ENCODE results near the gene ZNF432. TPM values are rescaled to one million over a fixed set of nuclear protein-coding genes. Genes with fewer than 3 reads are reported as not detected.
"Not testable (repeated sequence)": the region's sequence is repeated elsewhere in the genome, so short reads cannot be mapped to it uniquely, and the experiment has no call there.

The ZNF432 gene
- 4.6 TPM for polyA plus RNA-seq (2013, experiment 1 of 2)
- polyA plus RNA-seq (2013, experiment 2 of 2), result 4.5 TPM

- WGBS (ENCODE audit: extremely low coverage, insufficient coverage, low lambda C conversion rate), result no CpG with 5 or more reads among the region's 60 CpGs
- H2BK5ac ChIP-seq (ENCODE audit: low read length), result peak within 1 kb of the TSS; percentile 51
- peak; percentile 99 for DNase-seq
- H4K8ac ChIP-seq (ENCODE audit: low read depth, low read length), result no peak within 1 kb of the TSS
- no peaks in the 10 kb centered on the region for H3K4me1 ChIP-seq (ENCODE audit: control insufficient read depth, low read depth, low read length)
- H2BK15ac ChIP-seq (replicated peaks; ENCODE audit: low read depth), result no peak within 1 kb of the TSS
- no peak within 1 kb of the TSS for H4K5ac ChIP-seq (ENCODE audit: low read length)
- H3K27me3 ChIP-seq (ENCODE audit: insufficient read depth, low read length, poor library complexity), result no peaks in the 10 kb centered on the region
- peak within 1 kb of the TSS; percentile 92 for H3K56ac ChIP-seq (ENCODE audit: low read length)
- H3K4me2 ChIP-seq (ENCODE audit: low read length), result peak within 1 kb of the TSS; percentile 73
- no peak within 1 kb of the TSS for H2AK5ac ChIP-seq (ENCODE audit: low read length)
- H3K4ac ChIP-seq (ENCODE audit: low read depth, low read length), result no peak within 1 kb of the TSS
- H3K79me1 ChIP-seq (ENCODE audit: low read length), result no peaks in the 10 kb centered on the region
- no peak within 1 kb of the TSS for H3K23ac ChIP-seq (ENCODE audit: low read length)
- no peaks in the 10 kb centered on the region for H3K36me3 ChIP-seq (ENCODE audit: control insufficient read depth, insufficient read depth, low read length)
- no peaks in the 10 kb centered on the region for H3K79me2 ChIP-seq (ENCODE audit: control insufficient read depth, insufficient read depth, low read length)
- peak within 1 kb of the TSS; percentile 87 for H3K9ac ChIP-seq (ENCODE audit: low read length)
- H3K4me3 ChIP-seq (ENCODE audit: low read length), result peak within 1 kb of the TSS; percentile 74
- H2BK120ac ChIP-seq (ENCODE audit: low read depth, low read length), result no peak within 1 kb of the TSS
- peak within 1 kb of the TSS; percentile 77 for H3K27ac ChIP-seq (ENCODE audit: low read depth, low read length)
- H3K18ac ChIP-seq (ENCODE audit: low read length), result peak within 1 kb of the TSS; percentile 92
Measured at GRCh38 chr19:52048555-52049501, at the start of gene ZNF432. Gene ZNF432, minus strand, starts transcription at chr19:52048838. Its CDS starts 1,970 bp downstream, at chr19:52046868.

GRCh38 chr19:52096416-52096815 lies 47.8 kb upstream of the ZNF432 start:
- not testable (repeated sequence) for H4K8ac ChIP-seq (ENCODE audit: low read depth, low read length); H3K4ac ChIP-seq (ENCODE audit: low read depth, low read length); H3K4me3 ChIP-seq (ENCODE audit: low read length); H3K9ac ChIP-seq (ENCODE audit: low read length); H3K4me1 ChIP-seq (ENCODE audit: control insufficient read depth, low read depth, low read length); H3K27ac ChIP-seq (ENCODE audit: low read depth, low read length); H3K27me3 ChIP-seq (ENCODE audit: insufficient read depth, low read length, poor library complexity); H3K4me2 ChIP-seq (ENCODE audit: low read length); H2BK120ac ChIP-seq (ENCODE audit: low read depth, low read length); H3K79me2 ChIP-seq (ENCODE audit: control insufficient read depth, insufficient read depth, low read length); H3K36me3 ChIP-seq (ENCODE audit: control insufficient read depth, insufficient read depth, low read length); H2BK5ac ChIP-seq (ENCODE audit: low read length); H3K18ac ChIP-seq (ENCODE audit: low read length); H3K56ac ChIP-seq (ENCODE audit: low read length); H2BK15ac ChIP-seq (replicated peaks; ENCODE audit: low read depth); H4K5ac ChIP-seq (ENCODE audit: low read length); H3K23ac ChIP-seq (ENCODE audit: low read length); H3K79me1 ChIP-seq (ENCODE audit: low read length); H2AK5ac ChIP-seq (ENCODE audit: low read length); DNase-seq
- WGBS (ENCODE audit: extremely low coverage, insufficient coverage, low lambda C conversion rate), result no CpG with 5 or more reads among the region's 3 CpGs

- Histone ChIP-seq H3K4me1 (ENCODE audit: control insufficient read depth, low read depth, low read length) (no peaks in the 10 kb centered on the region), H4K8ac (ENCODE audit: low read depth, low read length) (no peak within 1 kb of the TSS), H4K5ac (ENCODE audit: low read length) (no peak within 1 kb of the TSS), H3K36me3 (ENCODE audit: control insufficient read depth, insufficient read depth, low read length) (peaks cover 1% of the 10 kb centered on the region), H3K56ac (ENCODE audit: low read length) (peak within 1 kb of the TSS; percentile 97), H3K4me2 (ENCODE audit: low read length) (peak within 1 kb of the TSS; percentile 75), H3K4me3 (ENCODE audit: low read length) (peak within 1 kb of the TSS; percentile 100), H3K79me1 (ENCODE audit: low read length) (peaks cover 6% of the 10 kb centered on the region), H3K9ac (ENCODE audit: low read length) (peak within 1 kb of the TSS; percentile 97), H3K4ac (ENCODE audit: low read depth, low read length) (no peak within 1 kb of the TSS), H3K27ac (ENCODE audit: low read depth, low read length) (peak within 1 kb of the TSS; percentile 51), H2BK120ac (ENCODE audit: low read depth, low read length) (no peak within 1 kb of the TSS), H2BK15ac (replicated peaks; ENCODE audit: low read depth) (no peak within 1 kb of the TSS), H3K23ac (ENCODE audit: low read length) (peak within 1 kb of the TSS; percentile 45), H2AK5ac (ENCODE audit: low read length) (no peak within 1 kb of the TSS), H3K27me3 (ENCODE audit: insufficient read depth, low read length, poor library complexity) (no peaks in the 10 kb centered on the region), H2BK5ac (ENCODE audit: low read length) (no peak within 1 kb of the TSS), H3K18ac (ENCODE audit: low read length) (peak within 1 kb of the TSS; percentile 94), H3K79me2 (ENCODE audit: control insufficient read depth, insufficient read depth, low read length) (peaks cover 3% of the 10 kb centered on the region)
- peak; percentile 97 for DNase-seq
- no CpG with 5 or more reads among the region's 59 CpGs for WGBS (ENCODE audit: extremely low coverage, insufficient coverage, low lambda C conversion rate)
Measured at GRCh38 chr19:52095172-52096014, 46.8 kb upstream of the ZNF432 start, which contains the start of gene ZNF841. Gene ZNF841, minus strand, starts transcription at chr19:52095765. Its CDS starts 10,964 bp downstream, at chr19:52084801.

- H3K36me3 ChIP-seq (ENCODE audit: control insufficient read depth, insufficient read depth, low read length), result peaks cover 3% of the 10 kb centered on the region
- no peak overlapping the region for H2BK120ac ChIP-seq (ENCODE audit: low read depth, low read length)
- peaks cover 8% of the 10 kb centered on the region for H3K79me1 ChIP-seq (ENCODE audit: low read length)
- H4K8ac ChIP-seq (ENCODE audit: low read depth, low read length), result no peak overlapping the region
- no peak overlapping the region for H3K4ac ChIP-seq (ENCODE audit: low read depth, low read length)
- H2AK5ac ChIP-seq (ENCODE audit: low read length), result no peak overlapping the region
- no peak for DNase-seq
- peaks cover 3% of the 10 kb centered on the region for H3K79me2 ChIP-seq (ENCODE audit: control insufficient read depth, insufficient read depth, low read length)
- H3K4me3 ChIP-seq (ENCODE audit: low read length), result peak overlapping the region; percentile 100
- H3K23ac ChIP-seq (ENCODE audit: low read length), result no peak overlapping the region
- WGBS (ENCODE audit: extremely low coverage, insufficient coverage, low lambda C conversion rate), result no CpG with 5 or more reads among the region's 12 CpGs
- H3K27ac ChIP-seq (ENCODE audit: low read depth, low read length), result no peak overlapping the region
- H3K4me2 ChIP-seq (ENCODE audit: low read length), result peak overlapping the region; percentile 75
- no peak overlapping the region for H2BK5ac ChIP-seq (ENCODE audit: low read length)
- no peak overlapping the region for H2BK15ac ChIP-seq (replicated peaks; ENCODE audit: low read depth)
- peak overlapping the region; percentile 97 for H3K56ac ChIP-seq (ENCODE audit: low read length)
- H4K5ac ChIP-seq (ENCODE audit: low read length), result no peak overlapping the region
- peak overlapping the region; percentile 97 for H3K9ac ChIP-seq (ENCODE audit: low read length)
- H3K18ac ChIP-seq (ENCODE audit: low read length), result no peak overlapping the region
- no peaks in the 10 kb centered on the region for H3K27me3 ChIP-seq (ENCODE audit: insufficient read depth, low read length, poor library complexity)
- no peaks in the 10 kb centered on the region for H3K4me1 ChIP-seq (ENCODE audit: control insufficient read depth, low read depth, low read length)
Measured at GRCh38 chr19:52094526-52095130, 46.0 kb upstream of the ZNF432 start.

GRCh38 chr19:52086481-52086880 lies 37.8 kb upstream of the ZNF432 start:
- H3K56ac ChIP-seq (ENCODE audit: low read length), result no peak overlapping the region
- H2AK5ac ChIP-seq (ENCODE audit: low read length), result no peak overlapping the region
- H3K36me3 ChIP-seq (ENCODE audit: control insufficient read depth, insufficient read depth, low read length), result peaks cover 5% of the 10 kb centered on the region
- H3K79me1 ChIP-seq (ENCODE audit: low read length), result peaks cover 5% of the 10 kb centered on the region
- H2BK15ac ChIP-seq (replicated peaks; ENCODE audit: low read depth), result no peak overlapping the region
- no peak overlapping the region for H3K27ac ChIP-seq (ENCODE audit: low read depth, low read length)
- no peak overlapping the region for H3K9ac ChIP-seq (ENCODE audit: low read length)
- H3K4me2 ChIP-seq (ENCODE audit: low read length), result no peak overlapping the region
- no peak overlapping the region for H3K4me3 ChIP-seq (ENCODE audit: low read length)
- no peak overlapping the region for H4K5ac ChIP-seq (ENCODE audit: low read length)
- H3K18ac ChIP-seq (ENCODE audit: low read length), result no peak overlapping the region
- H2BK120ac ChIP-seq (ENCODE audit: low read depth, low read length), result no peak overlapping the region
- H4K8ac ChIP-seq (ENCODE audit: low read depth, low read length), result no peak overlapping the region
- no peaks in the 10 kb centered on the region for H3K27me3 ChIP-seq (ENCODE audit: insufficient read depth, low read length, poor library complexity)
- no peaks in the 10 kb centered on the region for H3K4me1 ChIP-seq (ENCODE audit: control insufficient read depth, low read depth, low read length)
- no peak for DNase-seq
- no peak overlapping the region for H2BK5ac ChIP-seq (ENCODE audit: low read length)
- no peak overlapping the region for H3K4ac ChIP-seq (ENCODE audit: low read depth, low read length)
- H3K79me2 ChIP-seq (ENCODE audit: control insufficient read depth, insufficient read depth, low read length), result no peaks in the 10 kb centered on the region
- no peak overlapping the region for H3K23ac ChIP-seq (ENCODE audit: low read length)
